Activated CD4-positive, CD25-positive, alpha-beta regulatory T cell treated with anti-CD3 and anti-CD28 coated beads, Interleukin-2, amount 50 U/mL, for 16 hours (primary cell): Measurements from ENCODE around the gene ASTN2.
"Not testable (repeated sequence)": the region's sequence is repeated elsewhere in the genome, so short reads cannot be mapped to it uniquely, and the experiment has no call there.

Experiments
- DNase-seq: peaks from one replicate; pipeline ENCODE4 v3.0.0-alpha.2; 2020; ENCODE audit warnings: low read depth, low spot score

ASTN2 gene

GRCh38 chr9:117076571-117077290 is 338.1 kb downstream of the ASTN2 start:
- DNase-seq, result no peak

DNA sequence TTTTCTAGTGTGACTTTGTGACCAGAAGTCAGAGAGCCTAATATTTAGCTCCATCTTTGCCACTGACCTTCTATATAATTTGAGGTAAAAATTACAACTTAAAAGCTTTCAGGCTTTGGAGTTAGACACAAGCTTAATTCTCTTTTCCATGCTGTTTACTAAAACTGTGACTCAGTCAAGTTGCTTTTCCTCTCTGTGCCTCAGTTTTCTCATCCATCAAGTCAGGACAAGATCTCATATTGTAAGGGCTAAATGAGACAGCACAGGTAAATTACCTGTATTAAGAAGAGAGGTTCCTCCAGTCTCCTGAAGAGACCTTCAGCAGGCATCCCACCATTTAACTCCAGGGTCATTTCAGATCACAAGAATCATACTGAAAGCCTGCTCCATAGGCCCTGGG is 339.2 kb downstream of the ASTN2 start:
- no peak for DNase-seq

DNA sequence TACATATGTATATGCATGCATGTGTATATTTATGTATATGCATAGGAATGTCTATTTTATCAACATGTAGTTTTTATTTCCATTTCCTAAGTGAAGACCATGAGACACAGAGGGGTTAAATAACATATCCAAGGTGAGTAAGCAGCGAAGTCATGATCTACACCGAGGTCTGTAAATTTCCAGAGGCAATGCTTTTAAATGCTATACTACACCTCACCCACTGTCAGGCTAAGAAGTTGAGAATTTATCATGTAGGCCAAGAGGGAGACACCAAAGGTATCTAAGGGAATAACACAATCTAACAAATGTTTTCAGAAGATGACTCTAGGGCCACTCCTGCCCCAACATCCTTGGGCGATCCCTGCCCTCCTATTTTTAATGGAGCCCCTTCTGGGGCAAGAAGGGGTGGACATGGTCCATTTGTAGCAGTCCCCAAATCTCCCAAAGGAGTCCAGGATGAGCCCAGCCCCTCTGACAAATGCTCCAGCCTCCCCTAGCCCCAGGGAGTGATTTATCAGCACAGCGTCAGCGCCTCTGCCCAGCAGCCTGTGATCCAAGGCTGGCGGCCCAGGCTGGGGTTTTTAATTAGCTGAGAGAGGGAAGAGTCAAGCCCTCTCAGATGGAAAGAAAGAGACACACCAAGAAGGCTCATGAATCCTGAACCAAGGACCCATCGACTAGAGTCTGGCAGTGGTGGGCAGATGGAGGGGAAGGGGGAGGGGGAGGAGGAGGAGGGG is 339.9 kb downstream of the ASTN2 start:
- no peak for DNase-seq

- no peak for DNase-seq
Observed at GRCh38 chr9:117074342-117074662, 340.6 kb downstream of the ASTN2 start.

DNA sequence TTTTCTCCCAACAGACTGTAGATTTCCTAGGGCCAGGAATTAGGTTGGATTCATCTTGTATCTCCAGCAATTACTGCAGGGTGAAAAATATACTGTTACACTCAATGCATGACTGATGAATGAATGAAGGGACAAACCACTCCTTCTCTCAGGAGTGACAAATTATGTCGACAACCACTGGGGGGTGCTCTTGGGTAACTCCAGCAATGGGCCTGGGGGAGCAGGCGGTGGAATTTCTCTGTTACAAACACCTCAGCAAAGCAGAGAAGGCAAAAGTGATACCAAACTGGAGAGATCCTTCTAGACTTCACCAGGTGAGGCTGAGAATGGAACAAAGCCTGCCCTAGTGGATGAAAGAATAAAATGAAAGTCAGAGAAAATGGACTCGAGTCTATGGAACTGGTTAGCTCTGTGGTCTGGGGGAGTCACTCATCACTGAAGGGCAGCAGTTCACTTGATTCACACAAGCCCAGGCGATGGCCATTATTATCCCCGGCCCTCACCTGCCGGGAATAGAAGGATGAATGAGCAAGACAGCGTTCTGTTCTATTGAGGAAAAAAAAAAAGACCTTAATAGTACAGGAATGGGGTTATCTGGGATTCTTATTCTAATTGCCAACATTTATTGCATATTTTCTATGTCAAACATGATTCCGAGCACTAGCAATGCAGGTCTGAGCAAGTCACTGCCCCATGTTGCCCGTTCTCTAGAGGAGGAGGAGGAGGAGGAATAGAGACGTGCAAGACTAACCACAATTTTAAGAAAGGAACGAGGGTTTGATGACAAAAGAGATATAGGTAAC is 341.1 kb downstream of the ASTN2 start:
- DNase-seq, result no peak

DNA sequence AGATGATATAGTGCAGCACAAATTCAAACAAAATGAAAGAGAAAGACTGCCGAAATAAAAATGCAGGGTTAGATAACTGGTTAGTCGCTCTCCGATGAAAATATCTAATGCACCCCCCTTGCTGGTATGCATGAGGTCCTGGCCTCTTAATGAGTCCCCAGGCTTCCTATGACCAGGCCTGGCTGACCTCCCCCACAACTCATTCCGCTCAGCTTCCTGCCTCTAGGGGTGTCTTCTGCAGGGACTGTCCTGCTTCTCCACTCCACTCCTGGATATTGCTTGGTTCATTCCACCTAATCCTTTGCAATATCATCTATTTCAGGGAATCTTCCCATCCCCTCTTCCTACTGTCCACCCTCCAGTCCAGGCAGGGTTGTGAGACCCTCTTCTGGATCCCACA is 341.8 kb downstream of the ASTN2 start:
- DNase-seq, result no peak

DNA sequence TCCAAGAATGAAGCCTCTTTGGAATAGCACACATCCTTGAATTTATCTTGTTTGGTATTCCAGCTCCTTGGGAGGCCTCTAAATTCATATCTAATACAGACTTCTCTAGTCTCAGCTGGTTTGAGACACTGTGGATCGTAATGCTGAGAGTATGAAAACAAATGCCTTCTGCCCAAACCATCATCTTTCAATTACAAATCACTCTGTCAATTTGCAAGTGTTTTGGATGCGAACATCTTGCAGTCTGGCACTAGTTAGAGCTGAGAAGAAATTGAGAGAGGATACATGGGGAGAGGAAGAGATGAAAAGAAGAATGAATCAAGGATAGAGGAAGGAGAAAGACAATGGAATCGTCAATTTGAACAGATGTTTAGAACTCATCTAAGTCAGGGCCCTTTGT is 342.6 kb downstream of the ASTN2 start:
- DNase-seq, result no peak

- DNase-seq, result not testable (repeated sequence)
Observed at GRCh38 chr9:117071673-117072207, 343.1 kb downstream of the ASTN2 start.

DNA sequence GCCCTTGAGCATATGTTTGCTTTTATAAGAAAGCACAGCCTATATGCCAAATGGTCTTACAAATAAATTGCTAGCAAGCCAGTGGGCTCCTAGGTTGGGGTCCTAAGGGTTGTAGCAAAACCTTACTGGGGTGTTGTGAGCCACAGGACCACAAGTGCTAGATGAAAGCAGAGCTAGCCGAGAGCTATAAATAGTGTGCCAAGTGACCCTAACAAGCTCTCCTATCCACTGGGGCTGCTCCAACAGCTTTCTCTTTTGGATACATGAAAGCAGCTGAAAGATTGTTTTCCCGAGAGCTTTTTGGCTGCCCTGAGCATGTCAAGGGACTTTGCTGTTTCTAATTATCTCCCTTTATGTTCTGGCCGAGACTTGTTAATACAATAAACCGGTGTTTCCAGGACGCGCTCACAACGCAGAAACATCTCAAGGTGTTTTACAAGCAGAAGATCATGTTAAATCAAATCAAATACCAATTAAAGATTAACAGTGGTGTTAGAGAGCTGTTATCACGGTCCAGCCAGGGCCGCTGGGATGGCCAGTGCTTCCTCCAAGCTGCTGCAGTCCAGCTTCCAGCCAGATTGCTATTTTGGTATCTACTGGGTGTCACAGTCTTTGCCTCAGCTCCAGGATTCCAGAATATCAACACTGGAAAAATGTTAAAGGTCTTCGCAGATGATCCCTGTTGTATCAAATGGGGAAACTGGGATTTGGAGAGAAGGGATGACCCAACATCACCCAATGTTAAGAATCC is 351.0 kb downstream of the ASTN2 start:
- no peak for DNase-seq

DNA sequence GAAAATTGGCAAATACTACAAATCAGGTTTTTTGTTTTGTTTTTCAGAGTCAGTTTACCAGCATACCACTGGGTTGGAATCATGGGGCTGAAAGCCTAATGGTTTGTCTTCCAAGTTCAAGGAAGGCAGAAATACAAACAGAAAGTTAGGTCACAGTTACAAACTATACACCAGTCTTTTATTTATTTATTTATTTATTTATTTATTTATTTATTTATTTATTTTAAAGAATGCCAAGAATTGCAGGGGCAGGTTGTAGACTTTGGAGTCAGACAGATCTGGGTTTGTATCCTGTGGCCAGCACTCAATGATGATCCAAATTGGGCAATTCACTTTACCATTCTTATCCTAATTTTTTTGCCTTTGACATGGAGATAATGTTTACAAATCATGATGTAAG is 353.9 kb downstream of the ASTN2 start:
- DNase-seq, result no peak

GRCh38 chr9:117050007-117050406 is 364.9 kb downstream of the ASTN2 start:
- no peak for DNase-seq

GRCh38 chr9:117046666-117047327 is 368.1 kb downstream of the ASTN2 start:
- DNase-seq, result no peak

DNA sequence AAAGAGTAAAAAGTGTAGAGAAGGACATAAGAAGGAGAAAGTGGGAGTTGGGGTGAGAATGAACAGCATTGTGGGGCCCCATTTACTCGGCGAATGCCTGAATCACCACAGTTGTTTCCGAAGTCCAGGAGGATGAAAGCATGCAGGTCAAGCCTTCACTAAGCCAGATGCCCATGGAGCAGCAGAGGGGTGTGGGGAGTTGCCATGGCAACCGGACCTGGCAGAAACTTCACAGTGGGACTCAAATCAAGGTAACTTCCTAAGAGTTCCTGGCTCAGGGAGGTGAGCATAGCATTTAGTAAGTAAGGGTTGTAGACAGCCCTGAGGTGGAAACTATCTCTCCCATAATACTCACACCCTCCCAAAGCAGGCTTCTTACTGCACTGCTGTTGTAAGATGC is 370.6 kb downstream of the ASTN2 start:
- DNase-seq, result no peak

GRCh38 chr9:117043159-117043558 is 371.7 kb downstream of the ASTN2 start:
- no peak for DNase-seq

GRCh38 chr9:117035546-117035945 is 379.3 kb downstream of the ASTN2 start:
- no peak for DNase-seq

DNA sequence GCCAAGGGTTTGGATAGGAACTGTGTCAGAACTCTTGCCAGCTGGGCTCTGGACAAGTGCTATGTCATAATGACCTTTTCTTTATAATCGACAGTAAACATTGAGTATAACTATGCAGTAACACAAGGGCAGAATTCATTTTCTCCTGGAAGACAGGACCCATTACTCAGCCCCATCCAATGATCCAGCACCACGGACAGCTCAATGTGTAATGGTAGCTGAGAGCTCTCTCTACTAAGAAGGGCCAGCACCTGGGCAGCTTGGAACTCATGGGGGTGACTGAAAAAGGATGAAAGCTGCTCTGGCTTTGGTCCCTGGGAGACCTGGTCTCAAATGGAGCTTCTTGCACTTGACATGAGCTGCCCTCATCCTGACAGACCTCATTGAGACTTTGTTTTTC is 380.0 kb downstream of the ASTN2 start:
- no peak for DNase-seq

- DNase-seq, result no peak
Observed at GRCh38 chr9:117030254-117030768, 384.5 kb downstream of the ASTN2 start.

- no peak for DNase-seq
Observed at GRCh38 chr9:117029341-117029740, 385.5 kb downstream of the ASTN2 start.

DNA sequence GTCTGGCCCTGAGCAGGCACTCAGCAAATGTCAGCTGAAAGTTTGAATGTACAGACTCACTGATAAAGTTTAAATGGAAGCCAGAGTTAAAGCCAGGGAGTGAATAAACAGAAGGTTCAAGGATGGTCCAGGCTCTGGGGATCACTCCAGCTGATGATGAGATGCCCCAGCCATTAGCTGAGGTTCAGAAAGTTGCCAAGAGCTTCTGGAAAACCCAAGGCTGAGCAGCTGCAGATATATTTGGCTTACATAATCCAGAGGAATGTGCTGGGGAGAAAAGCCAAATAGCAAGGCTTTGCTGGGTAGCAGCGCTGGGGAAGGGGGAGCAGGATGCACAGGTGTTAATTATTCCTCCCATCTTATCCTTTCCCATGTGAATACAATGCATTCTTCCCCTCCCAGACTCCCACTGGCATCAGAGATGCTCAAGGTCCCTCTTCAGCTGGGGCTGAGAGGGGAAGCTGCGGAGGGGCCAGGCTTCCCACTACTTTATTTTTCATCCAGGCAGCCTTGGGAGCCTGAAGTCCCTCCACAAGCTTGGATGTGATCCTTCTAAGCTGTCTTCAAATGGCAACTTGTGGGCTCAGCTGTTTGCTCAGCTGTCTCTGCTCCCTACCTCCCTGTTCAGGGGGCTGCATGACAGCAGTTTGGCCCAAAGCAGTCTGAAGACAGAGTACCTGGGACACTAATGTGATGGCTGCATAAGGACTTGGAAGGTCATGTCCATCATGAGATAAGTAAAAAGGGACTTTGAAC is 386.6 kb downstream of the ASTN2 start:
- no peak for DNase-seq

- no peak for DNase-seq
Observed at GRCh38 chr9:117021906-117022305, 393.0 kb downstream of the ASTN2 start.
